H54 (cell line): ENCODE results near the gene PGC.

Source experiments
- DNase-seq: peaks from one replicate; pipeline ENCODE4 v3.0.0; 2011; ENCODE audit warnings: low spot score, mixed read lengths; ENCODE audit not compliant: insufficient read length
- FAIRE-seq: peaks from 3 replicates; lab custom pipeline; 2011; peaks lifted over from hg19 to GRCh38; lab: Jason Lieb, UNC
- POLR2A ChIP-seq: IDR thresholded peaks from 2 replicates; pipeline ENCODE4 v1.6.1; 2011; ENCODE audit warnings: low read depth, mild to moderate bottlenecking, low read length

The PGC gene

DNA sequence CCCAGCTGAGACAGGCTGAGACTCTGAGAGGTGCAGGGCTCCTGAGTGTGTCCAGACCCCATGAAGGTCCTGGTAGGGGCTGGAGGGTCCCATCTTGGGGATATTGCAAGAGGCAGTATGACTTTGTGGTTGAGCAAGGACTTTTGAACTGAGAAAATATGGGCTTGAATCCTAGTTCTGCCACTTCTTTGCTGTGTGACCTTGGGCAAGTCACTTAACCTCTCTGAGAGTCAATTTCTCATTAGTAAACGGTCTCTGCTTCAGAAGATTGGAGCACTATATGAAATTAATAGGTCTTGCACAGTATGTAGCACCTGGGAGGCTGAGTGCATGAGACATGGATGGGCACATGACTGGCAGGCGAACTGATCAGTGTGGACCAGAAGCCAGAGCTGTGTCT, 54.5 kb downstream of the PGC start:
- TF ChIP-seq POLR2A, result no peak
- no peak for DNase-seq
- FAIRE-seq, result no peak

- FAIRE-seq, result no peak
These were observed 55.0 kb downstream of the PGC start for GRCh38 chr6:41692080-41692675.

GRCh38 chr6:41691426-41692079, 55.6 kb downstream of the PGC start:
- no peak for DNase-seq
- FAIRE-seq, result no peak
- no peak for TF ChIP-seq POLR2A

More at GRCh38 chr6:41692080-41692675, 55.0 kb downstream of the PGC start:
- no peak for TF ChIP-seq POLR2A
- DNase-seq, result no peak

DNA sequence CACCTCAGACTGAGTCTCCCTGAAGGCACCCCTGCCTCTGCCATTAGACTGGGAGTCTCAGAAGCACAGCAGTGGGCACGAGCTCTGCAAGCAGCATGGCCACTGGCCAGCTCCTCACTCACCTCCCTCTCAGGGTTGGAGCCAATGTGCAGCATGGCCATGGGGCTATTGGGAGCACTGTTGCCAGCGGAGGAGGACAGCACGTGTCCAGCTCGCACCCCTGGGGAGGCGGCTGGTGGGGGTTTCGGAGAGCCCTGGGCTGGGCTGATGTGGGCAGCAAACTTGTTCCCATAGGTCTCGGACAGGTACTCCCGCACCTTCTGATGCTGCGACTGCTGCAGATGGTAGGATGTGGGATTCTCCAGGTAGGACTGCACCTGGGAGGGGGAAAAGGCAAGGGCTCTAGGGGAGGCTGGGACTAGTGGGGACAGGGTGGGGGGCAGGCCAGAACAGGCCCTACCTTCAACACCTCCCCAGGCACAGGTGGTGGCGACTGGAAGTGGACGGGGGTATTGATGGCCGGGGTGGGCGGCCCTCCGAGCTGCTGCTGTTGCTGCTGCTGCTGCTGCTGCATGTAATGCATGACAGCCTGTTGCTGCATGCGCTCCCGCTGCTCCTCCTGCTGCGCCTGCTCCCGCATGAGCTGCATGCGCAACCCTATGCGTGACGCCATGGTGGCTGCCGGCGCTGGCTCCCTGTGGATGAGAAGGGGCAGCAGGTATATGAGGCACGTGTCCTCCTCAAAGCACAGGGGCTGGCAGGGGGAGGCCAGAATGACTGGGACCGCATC, 56.5 kb downstream of the PGC start:
- FAIRE-seq (no peak), DNase-seq (no peak)
- no peak for TF ChIP-seq POLR2A

GRCh38 chr6:41689171-41690008, 57.8 kb downstream of the PGC start:
- DNase-seq (no peak), FAIRE-seq (no peak)
- TF ChIP-seq POLR2A, result no peak

- DNase-seq, result no peak
- no peak for TF ChIP-seq POLR2A
- no peak for FAIRE-seq
These were observed 58.8 kb downstream of the PGC start for GRCh38 chr6:41688256-41688965.

- FAIRE-seq (no peak), DNase-seq (no peak)
- TF ChIP-seq POLR2A, result no peak
These were observed 59.6 kb downstream of the PGC start for GRCh38 chr6:41687501-41688175.
